Uterus (tissue), 4 donors: Measurements from ENCODE around the gene NECAB2. TPM values are rescaled to one million over a fixed set of nuclear protein-coding genes. Genes with fewer than 3 reads are reported as not detected.

Source experiments
- DNase-seq, 2 donors: peaks; one replicate each; pipeline ENCODE4 v3.0.0-alpha.2; 2019 to 2020
- H3K27ac ChIP-seq, 2 donors: fragments of 200-600 bp; sonication (generic); 1 replicate in 1 of 2; 2 replicates in 1 of 2; pipeline ENCODE4 v1.5.1; 2016 to 2018
- H3K27me3 ChIP-seq, 2 donors: fragments of 200-600 bp; sonication (generic); one replicate each; pipeline ENCODE4 v1.5.1; 2018 to 2019; ENCODE audit warnings: control low read depth in 1 of 2
- H3K36me3 ChIP-seq, 2 donors: fragments of 200-600 bp; sonication (generic); one replicate each; pipeline ENCODE4 v1.5.1; 2019; ENCODE audit warnings: control low read depth in 1 of 2
- H3K4me1 ChIP-seq, 2 donors: fragments of 200-600 bp; sonication (generic); one replicate each; pipeline ENCODE4 v1.5.1; 2018 to 2019; ENCODE audit warnings: control low read depth in 1 of 2
- H3K4me3 ChIP-seq, 2 donors: fragments of 200-600 bp; sonication (generic); 1 replicate in 1 of 2; 2 replicates in 1 of 2; pipeline ENCODE4 v1.5.1; 2018 to 2019; ENCODE audit warnings: mild to moderate bottlenecking in 1 of 2
- H3K9me3 ChIP-seq, 2 donors: fragments of 200-600 bp; sonication (generic); one replicate each; pipeline ENCODE4 v1.5.1; 2019; ENCODE audit warnings: control low read depth in 1 of 2
- POLR2A ChIP-seq, 2 donors: fragments of 450-650 bp; IDR thresholded peaks; one replicate each; pipeline ENCODE4 v1.6.1; 2016; ENCODE audit warnings: antibody characterized with exemption in 2 of 2, mild to moderate bottlenecking in 1 of 2, moderate library complexity in 1 of 2
- intact Hi-C: fragments of 100-400 bp; cut with DNase I; formaldehyde crosslinking; loops from one replicate; pipeline ENCODE4 v1.15.1; 2023; ENCODE audit warnings: low total_unique reads
- total RNA-seq, 4 donors: library from RNA; depleted of rRNA in 3 of 4; stranded (reverse); fragments of >200 nt in 3 of 4; gene quantifications; one replicate each; pipeline versions ENCODE4 v1.1.0 to v1.2.4, GENCODE V29; 2014 to 2023
- TF ChIP-seq, protein P1 (sequence below), 4 experiments: fragments of 200-600 bp in 2 of 4; fragments of 450-650 bp in 2 of 4; sonication (generic) in 2 of 4; IDR thresholded peaks; one replicate each; pipeline ENCODE4 v1.5.1; 2016 to 2019; ENCODE audit warnings: antibody characterized with exemption in 4 of 4, mild to moderate bottlenecking in 2 of 4, moderate library complexity in 1 of 4
- donor health status: DM: yes; HTN: yes; CAD: no.

NECAB2 gene
- total RNA-seq, 4 donors from 2014 or later: 1.1 to 1.4 TPM; not detected in 2

DNA sequence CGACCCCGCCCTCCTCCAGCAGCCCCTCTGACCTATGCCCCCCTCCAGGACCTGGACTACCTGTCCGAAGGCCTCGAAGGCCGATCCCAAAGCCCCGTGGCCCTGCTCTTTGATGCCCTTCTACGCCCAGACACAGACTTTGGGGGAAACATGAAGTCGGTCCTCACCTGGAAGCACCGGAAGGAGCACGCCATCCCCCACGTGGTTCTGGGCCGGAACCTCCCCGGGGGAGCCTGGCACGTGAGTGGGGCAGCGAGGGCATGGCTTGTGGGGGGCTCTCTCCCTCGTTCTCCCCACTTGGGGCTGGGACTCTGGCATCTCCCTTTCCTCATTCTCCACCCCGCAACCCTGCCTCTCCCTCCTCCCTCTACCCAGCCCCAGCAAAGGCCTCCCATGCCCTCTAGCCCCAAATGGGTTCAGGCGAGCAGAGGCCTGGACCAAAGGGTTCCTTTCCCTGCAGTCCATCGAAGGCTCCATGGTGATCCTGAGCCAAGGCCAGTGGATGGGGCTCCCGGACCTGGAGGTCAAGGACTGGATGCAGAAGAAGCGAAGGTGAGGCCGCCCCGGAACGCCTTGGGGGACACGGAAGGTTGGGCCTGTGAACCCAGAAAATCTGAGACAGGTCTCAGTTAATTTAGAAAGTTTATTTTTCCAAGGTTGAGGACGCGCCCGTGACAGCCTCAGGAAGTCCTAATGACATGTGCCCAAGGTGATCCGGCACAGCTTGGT lies 7.4 kb upstream of the NECAB2 start:
- H3K9me3 ChIP-seq: no peaks in the 10 kb centered on the region
- H3K27ac ChIP-seq: no peak overlapping the region
- no peaks in the 10 kb centered on the region for H3K27me3 ChIP-seq
- no peaks in the 10 kb centered on the region for H3K4me1 ChIP-seq
- intact Hi-C loops: loop anchor here (10.0 kb wide), 1 partner anchor 104 kb away; no protein-coding TSS in a partner anchor
- TF ChIP-seq, protein P1, sequence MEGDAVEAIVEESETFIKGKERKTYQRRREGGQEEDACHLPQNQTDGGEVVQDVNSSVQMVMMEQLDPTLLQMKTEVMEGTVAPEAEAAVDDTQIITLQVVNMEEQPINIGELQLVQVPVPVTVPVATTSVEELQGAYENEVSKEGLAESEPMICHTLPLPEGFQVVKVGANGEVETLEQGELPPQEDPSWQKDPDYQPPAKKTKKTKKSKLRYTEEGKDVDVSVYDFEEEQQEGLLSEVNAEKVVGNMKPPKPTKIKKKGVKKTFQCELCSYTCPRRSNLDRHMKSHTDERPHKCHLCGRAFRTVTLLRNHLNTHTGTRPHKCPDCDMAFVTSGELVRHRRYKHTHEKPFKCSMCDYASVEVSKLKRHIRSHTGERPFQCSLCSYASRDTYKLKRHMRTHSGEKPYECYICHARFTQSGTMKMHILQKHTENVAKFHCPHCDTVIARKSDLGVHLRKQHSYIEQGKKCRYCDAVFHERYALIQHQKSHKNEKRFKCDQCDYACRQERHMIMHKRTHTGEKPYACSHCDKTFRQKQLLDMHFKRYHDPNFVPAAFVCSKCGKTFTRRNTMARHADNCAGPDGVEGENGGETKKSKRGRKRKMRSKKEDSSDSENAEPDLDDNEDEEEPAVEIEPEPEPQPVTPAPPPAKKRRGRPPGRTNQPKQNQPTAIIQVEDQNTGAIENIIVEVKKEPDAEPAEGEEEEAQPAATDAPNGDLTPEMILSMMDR (IDR thresholded peaks at IDR 0.05): no peak
- no peak for TF ChIP-seq POLR2A (IDR thresholded peaks at IDR 0.05)
- no peak for DNase-seq
- no peaks in the 10 kb centered on the region for H3K36me3 ChIP-seq
- H3K4me3 ChIP-seq: no peak overlapping the region

- intact Hi-C loops: loop anchor here (10.0 kb wide), 1 partner anchor 103 kb away; no protein-coding TSS in a partner anchor
- no peak for DNase-seq
- no peak overlapping the region for H3K4me3 ChIP-seq
- no peaks in the 10 kb centered on the region for H3K9me3 ChIP-seq
- H3K4me1 ChIP-seq: no peaks in the 10 kb centered on the region
- no peak overlapping the region for H3K27ac ChIP-seq
- TF ChIP-seq, protein P1 (IDR thresholded peaks at IDR 0.05): no peak
- no peak for TF ChIP-seq POLR2A (IDR thresholded peaks at IDR 0.05)
- H3K27me3 ChIP-seq: no peaks in the 10 kb centered on the region
- H3K36me3 ChIP-seq: no peaks in the 10 kb centered on the region
These were observed 6.5 kb upstream of the NECAB2 start for GRCh38 chr16:83961591-83961990.

- Histone ChIP-seq H3K9me3 (no peaks in the 10 kb centered on the region), H3K4me3 (no peak overlapping the region), H3K27ac (no peak overlapping the region), H3K4me1 (peaks cover 0 to 3% of the 10 kb centered on the region in 2 donors), H3K27me3 (peaks cover 0 to 3% of the 10 kb centered on the region in 2 donors), H3K36me3 (no peaks in the 10 kb centered on the region)
- DNase-seq: no peak
- TF ChIP-seq, protein P1 (IDR thresholded peaks at IDR 0.05): no peak
- no peak for TF ChIP-seq POLR2A (IDR thresholded peaks at IDR 0.05)
- intact Hi-C loops: loop anchor here (10.0 kb wide), 1 partner anchor 101 kb away; no protein-coding TSS in a partner anchor
These were observed 4.5 kb upstream of the NECAB2 start for GRCh38 chr16:83963277-83964119.

- no peak for DNase-seq
- Histone ChIP-seq H3K4me3 (no peak overlapping the region), H3K9me3 (no peaks in the 10 kb centered on the region), H3K27ac (no peak overlapping the region), H3K27me3 (peaks cover 0 to 12% of the 10 kb centered on the region in 2 donors), H3K4me1 (peaks cover 0 to 3% of the 10 kb centered on the region in 2 donors), H3K36me3 (no peaks in the 10 kb centered on the region)
- intact Hi-C loops: loop anchor here (10.0 kb wide), 1 partner anchor 100 kb away; no protein-coding TSS in a partner anchor
- TF ChIP-seq, protein P1 (IDR thresholded peaks at IDR 0.05): no peak
- TF ChIP-seq POLR2A (IDR thresholded peaks at IDR 0.05): no peak
These were observed 3.2 kb upstream of the NECAB2 start for GRCh38 chr16:83964684-83965443.
